GM18508 (cell line): ENCODE results near the gene PLPPR3.
A peak's percentile ranks its signal among the peaks of the same experiment; 100 is the strongest.

Experiments used
- ATAC-seq: cut with Tn5 transposase; IDR thresholded peaks from one replicate; pipeline ENCODE4 v1.9.1; 2021; ENCODE audit warnings: moderate number of reproducible peaks; ENCODE audit not compliant: insufficient read depth, unreplicated experiment

PLPPR3 gene

DNA sequence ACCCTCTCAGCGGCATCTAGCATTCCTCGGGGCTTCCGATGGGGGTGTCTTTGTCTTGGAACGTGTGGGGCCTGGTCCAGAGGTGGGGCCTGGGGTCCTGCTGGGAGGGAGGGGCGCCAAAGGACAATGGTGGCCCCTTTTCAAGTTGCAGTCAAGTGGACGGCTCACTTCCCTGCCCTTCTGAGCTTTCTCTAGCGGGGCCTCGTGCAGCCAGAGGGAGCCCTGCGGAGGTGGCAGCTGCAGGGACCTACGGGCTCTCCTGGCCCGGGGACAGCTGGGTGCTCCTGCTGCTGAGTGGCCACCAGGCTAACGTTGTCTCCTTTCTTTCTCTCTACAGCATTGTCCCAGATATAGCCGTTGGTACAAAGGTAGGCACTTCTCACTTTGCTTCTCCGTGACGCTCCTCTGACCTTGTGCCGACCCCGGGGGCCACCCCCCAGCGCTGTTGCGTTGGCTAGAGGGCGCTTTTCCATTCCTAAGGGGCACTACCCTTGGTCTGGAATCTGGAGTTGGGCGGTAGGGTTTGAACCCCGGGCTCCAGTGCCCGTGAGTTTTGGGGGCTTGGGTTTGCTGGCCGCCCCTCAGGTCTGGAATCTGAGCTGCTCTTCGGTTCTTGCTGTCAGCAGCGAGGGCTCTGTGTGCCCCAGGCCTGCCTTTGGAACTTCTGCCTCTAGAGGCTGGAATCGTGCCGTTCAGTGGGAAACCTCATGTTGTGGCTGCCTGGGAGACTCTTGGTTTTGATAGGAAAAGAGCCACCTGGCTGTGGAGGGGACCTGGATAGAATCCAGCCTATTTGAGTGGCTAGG, 22.5 kb downstream of the PLPPR3 start:
- ATAC-seq: no peak

DNA sequence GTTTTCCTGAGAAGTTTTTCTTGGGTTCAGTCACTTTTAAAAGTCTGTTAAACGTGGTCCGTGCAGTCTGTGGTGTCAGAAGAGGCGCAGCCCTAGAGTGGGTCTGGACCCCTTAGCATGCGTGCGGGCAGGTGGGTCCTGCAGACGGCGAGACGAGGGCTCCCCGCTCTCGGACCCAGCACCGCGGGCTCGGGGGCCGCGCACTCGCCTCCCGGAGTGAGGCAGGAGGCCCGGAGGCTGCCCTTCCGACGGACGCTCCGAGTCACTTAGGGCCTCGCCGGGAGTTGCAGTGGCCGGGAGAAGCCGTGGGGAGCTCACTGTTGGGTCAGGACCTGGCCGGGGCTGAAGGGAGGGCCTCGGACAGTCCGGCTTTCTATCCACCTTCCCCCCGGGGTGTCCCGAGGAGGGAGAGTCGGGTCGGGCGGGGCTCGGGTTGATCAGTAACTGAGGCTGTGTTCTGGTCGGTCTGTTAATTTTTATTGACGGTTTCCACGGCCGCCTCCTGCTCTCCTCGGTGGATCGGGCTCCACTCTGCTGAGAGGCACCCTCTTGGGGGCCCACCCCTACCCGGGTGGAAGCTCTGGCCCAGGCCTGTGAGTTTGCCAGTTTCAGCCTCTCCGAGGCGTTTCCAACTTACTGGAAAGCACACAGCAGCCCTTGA, 23.2 kb downstream of the PLPPR3 start:
- ATAC-seq: no peak

- no peak for ATAC-seq
These were observed 24.0 kb downstream of the PLPPR3 start for GRCh38 chr19:797528-798414.

DNA sequence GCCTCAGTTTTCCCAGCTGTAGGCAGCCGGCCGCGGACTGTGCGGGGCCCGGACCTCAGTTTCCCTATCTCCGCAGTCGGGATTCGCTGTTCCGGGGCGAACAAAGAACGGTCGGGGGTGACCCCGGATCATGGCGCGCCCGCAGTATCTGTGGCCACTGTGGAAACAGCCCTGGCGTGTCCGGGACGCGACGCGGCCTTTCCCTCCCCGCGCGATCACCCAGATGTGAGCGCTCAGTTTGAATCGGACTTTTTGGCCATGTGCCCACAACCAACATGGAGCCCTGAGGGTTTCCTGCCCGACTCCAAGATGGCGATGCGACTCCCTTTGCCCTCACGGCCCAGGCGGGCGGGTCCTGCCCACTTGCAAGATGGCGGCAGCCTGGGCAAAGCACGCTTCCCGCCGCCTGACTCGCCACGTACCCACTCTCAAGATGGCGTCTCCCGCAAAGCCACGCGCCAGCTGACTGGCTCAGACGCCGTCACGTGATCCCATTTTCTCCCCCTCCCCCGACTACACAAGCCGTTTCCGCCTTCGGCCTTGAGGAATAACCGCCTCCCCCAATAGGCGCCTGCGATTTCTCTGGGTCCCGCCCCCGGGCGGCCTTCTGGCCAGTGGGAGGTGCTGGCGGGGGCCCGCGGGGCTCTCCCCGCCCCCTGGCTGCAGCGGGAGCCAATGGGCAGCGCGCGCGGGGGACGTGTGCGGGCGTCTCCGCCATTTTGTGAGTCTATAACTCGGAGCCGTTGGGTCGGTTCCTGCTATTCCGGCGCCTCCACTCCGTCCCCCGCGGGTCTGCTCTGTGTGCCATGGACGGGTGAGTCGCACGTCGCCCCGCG, 24.8 kb downstream of the PLPPR3 start, which contains the start of gene PTBP1:
Gene PTBP1, plus strand, starts transcription at position 761 of the 836 bp plus-strand sequence. Its CDS starts 46 bp downstream, at position 807.
- peak; percentile 60 for ATAC-seq

DNA sequence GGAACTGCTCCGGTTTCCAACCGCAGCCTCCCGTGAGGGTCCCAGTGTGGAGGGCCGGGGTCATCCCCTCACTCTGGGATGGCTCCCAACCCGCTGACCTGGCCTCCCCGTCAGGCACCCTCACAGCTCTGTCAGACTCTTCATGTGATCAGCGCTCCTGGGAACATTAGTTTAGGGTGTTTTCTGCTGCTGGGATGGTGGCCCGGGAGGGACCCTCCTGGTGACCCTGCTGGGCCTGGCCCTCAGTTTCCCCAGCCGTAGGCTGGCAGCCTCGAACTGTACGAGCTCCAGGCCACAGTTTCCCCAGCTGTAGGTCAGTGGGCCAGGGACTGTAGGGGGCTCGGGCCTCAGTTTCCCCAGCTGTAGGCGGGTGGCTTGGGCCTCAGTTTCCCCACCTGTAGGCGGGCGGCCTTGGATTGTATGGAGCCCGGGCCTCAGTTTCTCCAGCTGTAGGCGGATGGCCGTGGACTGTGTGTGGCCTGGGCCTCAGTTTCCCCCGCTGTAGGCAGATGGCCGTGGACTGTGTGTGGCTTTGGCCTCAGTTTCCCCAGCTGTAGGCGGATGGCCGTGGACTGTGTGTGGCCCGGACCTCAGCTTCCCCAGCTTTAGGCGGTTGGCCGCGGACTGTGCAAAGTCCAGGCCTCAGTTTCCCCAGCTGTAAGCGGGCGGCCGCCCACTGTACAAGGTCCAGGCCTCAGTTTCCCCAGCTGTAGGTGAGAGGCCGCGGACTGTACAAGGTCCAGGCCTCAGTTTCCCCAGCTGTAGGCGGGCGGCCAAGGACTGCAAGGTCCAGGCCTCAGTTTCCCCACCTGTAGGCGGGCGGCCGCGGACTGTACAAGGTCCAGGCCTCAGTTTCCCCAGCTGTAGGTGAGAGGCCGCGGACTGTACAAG, 25.8 kb downstream of the PLPPR3 start:
- no peak for ATAC-seq

DNA sequence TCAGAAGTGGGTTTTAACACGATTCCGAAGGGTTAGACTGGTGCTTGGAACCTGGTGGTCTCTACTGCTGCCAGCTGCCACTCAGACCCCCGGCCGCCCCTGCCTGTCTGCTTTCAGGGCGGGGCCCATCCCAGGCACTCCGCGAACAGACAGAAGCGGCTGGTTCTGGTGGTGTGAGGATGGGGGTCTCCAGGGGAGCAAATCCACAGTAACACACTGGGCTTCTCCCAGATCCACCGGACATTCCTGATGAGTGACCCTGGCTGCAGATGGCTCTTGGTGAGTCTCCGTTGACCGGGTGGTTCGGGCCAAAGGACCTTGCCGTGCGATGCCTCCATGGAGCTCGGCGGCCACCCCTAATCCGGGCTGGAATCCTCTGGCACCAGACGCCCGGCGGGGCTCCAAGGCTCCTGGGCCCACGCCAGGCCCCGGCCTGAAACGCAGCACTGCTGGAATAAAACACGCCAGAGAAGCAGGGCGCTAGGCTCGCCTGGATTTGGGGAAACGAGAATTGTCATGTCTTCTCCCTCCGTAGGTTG, 26.6 kb downstream of the PLPPR3 start:
- ATAC-seq: no peak

DNA sequence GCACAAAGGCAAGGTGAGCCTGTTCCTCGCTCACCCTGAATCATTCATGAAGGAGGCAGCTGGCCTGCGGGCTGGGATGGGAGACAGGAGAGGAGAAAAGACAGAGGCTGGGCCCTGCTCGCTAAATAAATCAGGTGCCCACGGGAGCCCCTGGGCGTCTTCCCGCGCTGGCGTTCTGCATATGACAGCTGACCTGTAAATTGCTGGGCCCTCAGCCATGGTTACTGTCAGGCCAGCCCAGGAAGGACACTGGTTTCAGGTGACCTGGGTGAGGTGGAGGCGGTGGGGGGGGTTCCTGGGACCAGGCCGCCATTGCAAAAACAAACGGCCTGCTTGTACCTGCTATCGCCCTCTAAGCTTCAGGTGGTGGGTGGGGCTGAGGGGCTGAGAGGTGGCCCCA, 27.9 kb downstream of the PLPPR3 start:
- ATAC-seq: no peak

DNA sequence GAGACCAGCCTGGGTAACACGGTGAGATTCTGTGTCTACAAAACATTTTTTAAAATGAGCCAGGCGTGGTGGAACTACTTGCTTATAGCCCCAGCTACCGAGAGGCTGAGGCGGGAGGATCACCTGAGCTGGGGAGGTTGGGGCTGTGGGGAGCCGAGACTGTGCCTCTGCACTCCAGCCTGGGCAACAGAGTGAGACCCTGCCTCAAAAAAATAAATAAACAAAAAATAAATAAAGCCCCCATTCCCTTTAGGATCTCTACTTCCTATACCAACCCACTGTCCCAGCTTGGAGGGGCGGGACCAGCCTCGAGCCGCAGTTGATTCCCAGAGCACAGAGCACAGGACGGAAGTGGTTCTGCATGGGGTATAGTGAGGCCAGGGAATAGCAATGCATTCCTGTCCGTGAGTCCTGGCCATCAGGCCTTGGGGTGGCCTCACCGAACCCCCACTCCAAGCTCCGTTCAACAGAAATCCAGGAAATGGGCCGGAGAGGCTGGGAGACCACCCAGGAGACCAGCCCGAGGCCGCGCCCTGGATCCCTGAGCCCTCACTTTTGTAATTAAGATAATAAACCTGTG, 29.4 kb downstream of the PLPPR3 start:
- ATAC-seq: no peak

DNA sequence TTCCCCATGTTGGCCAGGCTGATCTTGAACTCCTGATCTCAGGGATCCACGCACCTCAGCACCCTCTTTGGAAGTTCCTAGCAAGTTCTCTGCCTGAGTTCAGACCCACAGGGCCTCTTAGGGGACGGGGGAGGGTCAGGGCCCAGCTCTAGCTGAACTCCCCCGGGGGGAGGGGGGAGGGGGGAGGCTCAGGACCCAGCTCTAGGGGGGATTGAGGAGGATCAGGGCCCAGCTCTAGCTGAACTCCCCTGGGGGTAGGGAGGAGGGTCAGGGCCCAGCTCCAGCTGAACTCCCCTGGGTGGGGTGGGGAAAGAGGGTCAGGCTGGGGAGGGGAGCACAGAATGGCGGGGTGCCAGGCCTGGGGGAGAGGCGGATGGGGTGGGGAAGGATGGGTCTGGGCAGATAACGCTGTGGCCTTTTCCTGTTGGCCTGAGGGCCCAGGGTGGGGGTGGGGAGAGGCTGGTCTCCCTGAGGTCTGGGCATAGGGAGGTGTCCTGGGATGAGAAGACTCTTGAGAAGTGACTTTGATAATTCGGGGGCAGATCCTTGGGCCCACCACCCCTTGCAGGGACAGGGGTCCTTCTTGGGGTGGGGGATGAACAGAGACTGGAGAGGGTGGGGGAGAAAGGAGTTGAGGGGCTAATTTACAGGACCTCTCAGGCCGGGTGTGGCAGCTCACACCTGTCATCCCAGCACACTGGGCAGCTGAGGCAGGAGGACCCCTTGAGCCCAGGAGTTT, 30.0 kb downstream of the PLPPR3 start:
- ATAC-seq: no peak

DNA sequence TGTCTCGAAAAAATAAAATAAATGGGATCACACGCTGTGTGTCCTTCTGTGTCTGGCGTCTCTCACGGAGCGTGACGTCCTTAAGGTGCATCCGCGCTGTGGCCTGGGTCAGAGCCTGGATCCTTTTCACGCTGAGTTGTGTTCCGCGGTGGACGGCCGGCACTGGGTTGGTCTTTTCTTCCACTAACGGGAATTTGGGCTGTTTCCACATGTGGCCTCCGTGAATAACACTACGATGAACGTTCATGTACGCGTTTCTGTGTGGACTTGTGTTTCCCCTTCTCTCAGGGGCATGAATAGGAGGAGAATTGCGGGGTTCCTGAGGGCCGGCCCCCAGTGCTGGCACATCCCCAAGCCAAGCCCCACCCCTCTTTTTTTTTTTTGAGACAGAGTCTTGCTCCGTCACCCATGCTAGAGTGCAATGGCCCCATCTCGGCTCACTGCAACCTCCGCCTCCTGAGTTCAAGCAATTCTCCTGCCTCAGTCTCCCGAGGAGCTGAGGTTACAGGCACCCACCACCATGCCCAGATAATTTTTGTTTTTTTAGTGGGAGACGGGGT, 30.7 kb downstream of the PLPPR3 start:
- ATAC-seq: no peak

DNA sequence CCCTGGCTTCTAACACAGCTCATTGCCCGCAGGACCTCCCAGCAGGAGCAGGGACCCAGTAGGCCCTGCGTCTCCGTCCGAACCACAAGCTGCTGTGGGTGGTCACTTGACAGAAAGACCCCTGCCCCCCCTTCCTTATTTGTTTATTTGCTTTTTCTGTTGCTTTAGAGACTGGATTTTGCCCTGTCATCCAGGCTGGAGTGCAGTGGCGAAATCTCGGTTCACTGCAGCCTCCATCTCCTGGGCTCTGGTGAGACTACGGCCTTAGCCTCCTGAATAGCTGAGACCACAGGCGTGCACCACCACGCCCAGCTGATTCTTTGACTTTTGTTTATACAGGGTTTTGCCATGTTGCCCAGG, 32.1 kb downstream of the PLPPR3 start:
- no peak for ATAC-seq

- no peak for ATAC-seq
These were observed 32.6 kb downstream of the PLPPR3 start for GRCh38 chr19:788983-789700.

DNA sequence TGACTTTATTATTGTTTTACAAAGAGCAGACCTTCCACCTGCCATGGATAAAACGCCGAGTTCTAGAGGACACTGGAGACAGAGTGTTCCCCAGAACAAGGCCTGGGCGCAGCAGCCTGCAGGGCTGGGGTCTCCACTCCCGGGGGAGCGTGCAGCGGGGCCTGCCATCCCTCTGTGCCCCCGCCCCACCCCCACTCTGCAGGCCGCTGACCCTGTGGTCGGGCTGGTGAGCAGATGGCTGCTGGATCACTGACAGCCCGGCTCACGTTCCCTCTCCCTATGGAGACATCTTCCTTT, 33.1 kb downstream of the PLPPR3 start:
- no peak for ATAC-seq

DNA sequence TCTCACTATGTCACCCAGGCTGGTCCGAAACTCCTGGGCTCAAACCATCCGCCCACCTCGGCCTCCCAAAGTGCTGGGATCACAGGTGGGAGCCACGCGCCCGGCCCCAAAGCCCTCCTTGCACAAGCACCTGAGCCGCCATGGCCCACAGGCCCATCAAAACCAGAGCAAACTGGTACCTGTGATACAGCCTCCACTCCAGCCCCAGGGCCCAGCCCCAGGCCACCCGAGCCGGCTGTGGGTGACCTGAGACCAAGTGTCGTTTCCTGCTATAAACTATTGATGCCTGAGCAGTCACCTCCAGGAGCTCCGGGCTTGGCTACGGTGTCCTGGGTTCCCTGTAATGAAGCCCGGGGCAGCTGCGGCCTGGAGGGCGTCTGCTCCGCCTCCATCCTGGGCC, 34.2 kb downstream of the PLPPR3 start:
- no peak for ATAC-seq

DNA sequence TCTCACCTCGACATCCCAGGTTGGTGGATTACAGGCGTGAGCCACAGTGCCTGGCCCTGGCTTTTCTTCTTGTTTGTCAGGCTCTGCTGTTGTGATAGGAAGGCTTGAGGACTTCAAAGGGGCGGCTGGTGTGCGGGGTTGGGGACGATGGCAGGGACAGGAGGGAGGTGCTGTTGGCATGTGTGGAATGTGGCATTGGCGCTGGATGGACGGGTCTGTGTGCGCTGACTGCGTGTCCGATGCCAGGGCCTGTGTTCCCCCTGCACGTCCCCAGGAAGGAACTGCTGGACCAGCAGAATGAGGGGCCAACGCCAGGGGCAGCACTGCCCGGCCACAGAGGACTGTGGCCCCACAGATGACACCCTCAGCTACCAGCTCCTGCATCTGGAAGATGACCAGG, 37.2 kb downstream of the PLPPR3 start:
- no peak for ATAC-seq

- no peak for ATAC-seq
These were observed 38.7 kb downstream of the PLPPR3 start for GRCh38 chr19:782878-783668.
